CD14-positive monocyte (primary cell): Measurements from ENCODE around the gene PIEZO2. TPM values are rescaled to one million over a fixed set of nuclear protein-coding genes. Genes with fewer than 3 reads are reported as not detected.

Experiments used
- DNase-seq, 3 donors: peaks; one replicate each; pipeline ENCODE4 v3.0.0-alpha.2; 2011 to 2022
- H2AFZ ChIP-seq: 2 replicates; pipeline ENCODE4 v1.6.0; 2012; ENCODE audit warnings: mild to moderate bottlenecking, low read depth, low read length, inconsistent platforms; ENCODE audit not compliant: insufficient read depth, poor library complexity, severe bottlenecking
- H3K27ac ChIP-seq, 2 donors: 1 replicate in 1 of 2; 2 replicates in 1 of 2; pipeline ENCODE4 v1.5.1; 2012 to 2013; ENCODE audit warnings: low read length in 2 of 2, control low read depth in 1 of 2, inconsistent platforms in 1 of 2, low read depth in 1 of 2, mild to moderate bottlenecking in 1 of 2
- H3K27me3 ChIP-seq, 2 donors: one replicate each; pipeline versions ENCODE4 v1.6.0 to v1.6.1; 2011 to 2013; ENCODE audit warnings: low read length in 2 of 2; ENCODE audit not compliant: control insufficient read depth in 2 of 2, insufficient read depth in 2 of 2
- H3K36me3 ChIP-seq, 2 donors: replicated peaks in 1 of 2; 1 replicate in 1 of 2; 2 replicates in 1 of 2; pipeline versions ENCODE4 v1.5.1 to v1.6.1; 2012 to 2013; ENCODE audit warnings: low read length in 2 of 2, control low read depth in 1 of 2, inconsistent platforms in 1 of 2, mild to moderate bottlenecking in 1 of 2; ENCODE audit not compliant: insufficient read depth in 2 of 2, control insufficient read depth in 1 of 2
- H3K4me1 ChIP-seq, 2 donors: 1 replicate in 1 of 2; 2 replicates in 1 of 2; pipeline versions ENCODE4 v1.5.1 to v1.6.1; 2012 to 2013; ENCODE audit warnings: low read length in 2 of 2, control low read depth in 1 of 2, inconsistent platforms in 1 of 2, mild to moderate bottlenecking in 1 of 2, moderate library complexity in 1 of 2; ENCODE audit not compliant: insufficient read depth in 2 of 2, control insufficient read depth in 1 of 2
- H3K4me2 ChIP-seq: replicated peaks from 2 replicates; pipeline ENCODE3; 2012; ENCODE audit warnings: low read length, moderate library complexity, mild to moderate bottlenecking; ENCODE audit not compliant: poor library complexity, severe bottlenecking; ENCODE audit errors: extremely low read depth
- H3K4me3 ChIP-seq, 3 experiments: fragments of 200-600 bp in 1 of 3; sonication (generic) in 1 of 3; replicated peaks in 1 of 3; 1 replicate in 2 of 3; 2 replicates in 1 of 3; pipeline ENCODE4 v1.5.1; 2011 to 2013; ENCODE audit warnings: low read length in 3 of 3, mild to moderate bottlenecking in 3 of 3, control low read depth in 2 of 3, low read depth in 2 of 3, inconsistent platforms in 1 of 3, moderate library complexity in 1 of 3
- H3K79me2 ChIP-seq: 2 replicates; pipeline ENCODE4 v1.6.0; 2012; ENCODE audit warnings: mild to moderate bottlenecking, control low read depth, inconsistent platforms, low read length, moderate library complexity; ENCODE audit not compliant: insufficient read depth
- H3K9ac ChIP-seq: 2 replicates; pipeline ENCODE4 v1.6.0; 2017; ENCODE audit warnings: low read length, mild to moderate bottlenecking; ENCODE audit not compliant: insufficient read depth, poor library complexity, severe bottlenecking
- H3K9me3 ChIP-seq, 2 donors: replicated peaks in 1 of 2; 1 replicate in 1 of 2; 2 replicates in 1 of 2; pipeline versions ENCODE4 v1.5.1 to v1.6.1; 2012 to 2013; ENCODE audit warnings: low read length in 2 of 2, control low read depth in 1 of 2; ENCODE audit not compliant: control insufficient read depth in 1 of 2, insufficient read depth in 1 of 2
- H4K20me1 ChIP-seq: 2 replicates; pipeline ENCODE4 v1.6.0; 2012; ENCODE audit warnings: mild to moderate bottlenecking, low read length, control low read depth, moderate library complexity; ENCODE audit not compliant: insufficient read depth
- H3K27ac Mint-ChIP-seq, 7 donors: one replicate each; pipeline ENCODE4 v1.8.0; 2020; ENCODE audit warnings: mild to moderate bottlenecking in 7 of 7, mixed read lengths in 7 of 7, moderate library complexity in 6 of 7, inconsistent platforms in 2 of 7
- H3K27me3 Mint-ChIP-seq, 3 donors: one replicate each; pipeline ENCODE4 v1.8.0; 2021 to 2022; ENCODE audit warnings: low read depth in 3 of 3, mild to moderate bottlenecking in 3 of 3, mixed read lengths in 3 of 3, moderate library complexity in 3 of 3, inconsistent platforms in 1 of 3
- H3K36me3 Mint-ChIP-seq, 2 donors: one replicate each; pipeline ENCODE4 v1.8.0; 2020; ENCODE audit warnings: mixed read lengths in 2 of 2, inconsistent platforms in 1 of 2, mild to moderate bottlenecking in 1 of 2
- H3K4me1 Mint-ChIP-seq: one replicate; pipeline ENCODE4 v1.8.0; 2020; ENCODE audit warnings: mild to moderate bottlenecking, mixed read lengths
- H3K4me3 Mint-ChIP-seq, 2 donors: one replicate each; pipeline ENCODE4 v1.8.0; 2020; ENCODE audit warnings: mild to moderate bottlenecking in 2 of 2, mixed read lengths in 2 of 2, moderate library complexity in 1 of 2
- H3K9me3 Mint-ChIP-seq, 7 donors: one replicate each; pipeline ENCODE4 v1.8.0; 2020 to 2022; ENCODE audit warnings: mixed read lengths in 7 of 7, mild to moderate bottlenecking in 6 of 7, moderate library complexity in 6 of 7, inconsistent platforms in 2 of 7
- WGBS: methylation state at CpG from one replicate; pipeline ENCODE4 v1.1.5; 2013; ENCODE audit warnings: missing lambda C conversion rate; ENCODE audit not compliant: insufficient coverage; 5-methylcytosine and 5-hydroxymethylcytosine counted together
- intact Hi-C, 2 donors: fragments of 100-400 bp; cut with micrococcal nuclease; formaldehyde crosslinking; loops; one replicate each; pipeline versions ENCODE4 v1.15.0 to v1.15.1; 2023
- polyA plus RNA-seq, 3 donors: library from polyadenylated mRNA; depleted of rRNA in 1 of 3; unstranded in 2 of 3; stranded (reverse) in 1 of 3; fragments of 300-500 nt in 2 of 3; fragments of >200 nt in 1 of 3; fragmentation: Illumina TruSeq in 2 of 3; gene quantifications; 1 replicate in 2 of 3; 2 replicates in 1 of 3; pipeline ENCODE4 v1.2.3, GENCODE V29; 2012 to 2021
- TF ChIP-seq, protein P1 (sequence below): fragments of 200-600 bp; IDR thresholded peaks from one replicate; pipeline ENCODE4 v1.8.0; 2022; ENCODE audit warnings: antibody characterized with exemption, mild to moderate bottlenecking

Gene PIEZO2
- polyA plus RNA-seq, 3 donors: not detected

DNA sequence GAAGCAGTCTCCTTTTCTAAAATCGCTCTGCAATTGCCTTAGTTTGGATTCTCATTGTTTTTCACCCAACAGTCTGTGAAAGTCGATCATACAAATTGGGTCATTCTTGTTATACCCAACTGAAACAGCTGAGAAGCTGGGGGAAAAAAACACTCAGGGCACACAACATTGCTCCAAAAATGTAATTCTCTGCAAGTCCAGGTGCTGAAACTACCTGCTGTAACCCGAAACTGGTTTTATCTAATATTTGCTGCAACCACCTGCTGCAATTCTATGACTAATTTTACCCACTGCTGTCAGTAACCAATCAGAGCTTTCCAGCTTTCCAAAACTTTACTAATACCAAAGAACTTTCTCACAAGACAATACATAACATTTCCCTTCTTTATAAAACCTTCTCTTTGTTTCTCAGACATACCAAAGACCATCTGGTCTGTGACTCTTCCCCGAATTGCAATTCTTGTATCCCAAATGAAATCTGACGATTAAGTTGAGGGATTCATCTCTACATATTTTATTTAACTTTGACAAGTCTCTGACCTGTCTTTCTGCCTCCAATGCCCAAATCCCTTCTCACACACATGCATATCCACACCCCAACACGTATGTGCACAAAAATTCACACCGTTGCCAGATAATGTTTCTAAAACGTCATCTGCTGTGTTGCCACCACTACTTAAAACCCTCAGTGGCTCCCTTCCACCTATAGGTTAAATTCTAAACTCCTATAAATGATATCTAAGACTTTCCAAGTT is 198.3 kb downstream of the PIEZO2 start:
- H3K27ac Mint-ChIP-seq: no peak overlapping the region
- 96% methylated on average over 8 of the region's 8 CpGs for WGBS
- Histone ChIP-seq H3K4me3 (no peak overlapping the region), H3K79me2 (no peaks in the 10 kb centered on the region), H3K4me1 (no peaks in the 10 kb centered on the region), H3K9me3 (peaks cover 6 to 7% of the 10 kb centered on the region in 2 donors), H3K9ac (no peak overlapping the region), H3K36me3 (no peaks in the 10 kb centered on the region), H3K27me3 (no peaks in the 10 kb centered on the region), H4K20me1 (no peaks in the 10 kb centered on the region), H3K4me2 (no peak overlapping the region), H3K27ac (no peak overlapping the region), H2AFZ (no peak overlapping the region)
- no peak for DNase-seq
- no peaks in the 10 kb centered on the region for H3K36me3 Mint-ChIP-seq
- H3K27me3 Mint-ChIP-seq: peaks cover 0 to 2% (median 0%) of the 10 kb centered on the region in 3 donors
- H3K9me3 Mint-ChIP-seq: peaks cover 3 to 9% (median 8%) of the 10 kb centered on the region in 7 donors
- H3K4me3 Mint-ChIP-seq: no peak overlapping the region
- TF ChIP-seq, protein P1, sequence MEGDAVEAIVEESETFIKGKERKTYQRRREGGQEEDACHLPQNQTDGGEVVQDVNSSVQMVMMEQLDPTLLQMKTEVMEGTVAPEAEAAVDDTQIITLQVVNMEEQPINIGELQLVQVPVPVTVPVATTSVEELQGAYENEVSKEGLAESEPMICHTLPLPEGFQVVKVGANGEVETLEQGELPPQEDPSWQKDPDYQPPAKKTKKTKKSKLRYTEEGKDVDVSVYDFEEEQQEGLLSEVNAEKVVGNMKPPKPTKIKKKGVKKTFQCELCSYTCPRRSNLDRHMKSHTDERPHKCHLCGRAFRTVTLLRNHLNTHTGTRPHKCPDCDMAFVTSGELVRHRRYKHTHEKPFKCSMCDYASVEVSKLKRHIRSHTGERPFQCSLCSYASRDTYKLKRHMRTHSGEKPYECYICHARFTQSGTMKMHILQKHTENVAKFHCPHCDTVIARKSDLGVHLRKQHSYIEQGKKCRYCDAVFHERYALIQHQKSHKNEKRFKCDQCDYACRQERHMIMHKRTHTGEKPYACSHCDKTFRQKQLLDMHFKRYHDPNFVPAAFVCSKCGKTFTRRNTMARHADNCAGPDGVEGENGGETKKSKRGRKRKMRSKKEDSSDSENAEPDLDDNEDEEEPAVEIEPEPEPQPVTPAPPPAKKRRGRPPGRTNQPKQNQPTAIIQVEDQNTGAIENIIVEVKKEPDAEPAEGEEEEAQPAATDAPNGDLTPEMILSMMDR: no peak
- no peaks in the 10 kb centered on the region for H3K4me1 Mint-ChIP-seq
- intact Hi-C loops: no loop called here

GRCh38 chr18:10950080-10950875 is 199.1 kb downstream of the PIEZO2 start:
- H3K9me3 Mint-ChIP-seq: peaks cover 10 to 17% (median 16%) of the 10 kb centered on the region in 7 donors
- H2AFZ ChIP-seq: no peak overlapping the region
- 94% methylated on average over 5 of the region's 12 CpGs for WGBS

More at GRCh38 chr18:10950080-10950875, 199.1 kb downstream of the PIEZO2 start:
- no peaks in the 10 kb centered on the region for H4K20me1 ChIP-seq
- TF ChIP-seq, protein P1: no peak
- peaks cover 6 to 15% of the 10 kb centered on the region in 2 donors for H3K9me3 ChIP-seq
- Mint-ChIP-seq H3K4me1 (no peaks in the 10 kb centered on the region), H3K4me3 (no peak overlapping the region), H3K27ac (no peak overlapping the region), H3K27me3 (peaks cover 0 to 2% (median 0%) of the 10 kb centered on the region in 3 donors), H3K36me3 (no peaks in the 10 kb centered on the region)
- H3K36me3 ChIP-seq: no peaks in the 10 kb centered on the region
- no peaks in the 10 kb centered on the region for H3K79me2 ChIP-seq
- no peak overlapping the region for H3K4me2 ChIP-seq
- H3K27ac ChIP-seq: no peak overlapping the region
- H3K27me3 ChIP-seq: no peaks in the 10 kb centered on the region
- H3K4me3 ChIP-seq: no peak overlapping the region
- no peaks in the 10 kb centered on the region for H3K4me1 ChIP-seq
- intact Hi-C loops: no loop called here
- H3K9ac ChIP-seq: no peak overlapping the region
- DNase-seq: no peak
